HEK293T (cell line): ENCODE data around the gene HOXD1.

ENCODE experiments used
- CTCF ChIA-PET: fragments of 350-600 bp; formaldehyde crosslinking; extraction: SDS; loops from one replicate; lab custom pipeline; 2021; ENCODE audit warnings: antibody characterized with exemption, inconsistent platforms; lab: Yijun Ruan, JAX
- POLR2A ChIA-PET: fragments of 350-600 bp; formaldehyde crosslinking; extraction: SDS; loops from one replicate; lab custom pipeline; 2020; ENCODE audit warnings: antibody characterized with exemption, inconsistent platforms; lab: Yijun Ruan, JAX
- DNase-seq: peaks from one replicate; pipeline ENCODE4 v3.0.0; 2012; ENCODE audit warnings: mixed read lengths; ENCODE audit errors: extremely low spot score
- ARNT ChIP-seq: fragments of 450-650 bp; IDR thresholded peaks from 2 replicates; pipeline ENCODE4 v1.6.1; 2017; ENCODE audit warnings: mild to moderate bottlenecking
- BHLHE40 ChIP-seq: fragments of 450-650 bp; IDR thresholded peaks from 2 replicates; pipeline ENCODE4 v1.6.1; 2016; ENCODE audit warnings: mild to moderate bottlenecking, moderate library complexity, borderline replicate concordance
- CTBP1 ChIP-seq: fragments of 450-650 bp; IDR thresholded peaks from 2 replicates; pipeline ENCODE4 v1.6.1; 2016; ENCODE audit warnings: borderline replicate concordance
- ELF4 ChIP-seq: fragments of 450-650 bp; IDR thresholded peaks from 2 replicates; pipeline ENCODE4 v1.6.1; 2017; ENCODE audit warnings: antibody characterized with exemption
- FOXA1 ChIP-seq: fragments of 450-650 bp; IDR thresholded peaks from 2 replicates; pipeline ENCODE4 v1.6.1; 2016; ENCODE audit warnings: mild to moderate bottlenecking
- FOXK2 ChIP-seq: fragments of 450-650 bp; IDR thresholded peaks from 2 replicates; pipeline ENCODE4 v1.6.1; 2016; ENCODE audit warnings: mild to moderate bottlenecking
- FOXM1 ChIP-seq: fragments of 450-650 bp; IDR thresholded peaks from 2 replicates; pipeline ENCODE4 v1.6.1; 2017; ENCODE audit warnings: mild to moderate bottlenecking, borderline replicate concordance
- HDGF ChIP-seq: fragments of 450-650 bp; IDR thresholded peaks from 2 replicates; pipeline ENCODE4 v1.6.1; 2017; ENCODE audit warnings: antibody characterized with exemption, borderline replicate concordance
- L3MBTL2 ChIP-seq: fragments of 450-650 bp; conservative IDR thresholded peaks from 2 replicates; pipeline ENCODE4 v1.6.1; 2016; ENCODE audit warnings: mild to moderate bottlenecking
- LEF1 ChIP-seq: fragments of 450-650 bp; IDR thresholded peaks from 2 replicates; pipeline ENCODE4 v1.6.1; 2017; ENCODE audit warnings: mild to moderate bottlenecking, borderline replicate concordance
- NFRKB ChIP-seq: fragments of 450-650 bp; IDR thresholded peaks from 2 replicates; pipeline ENCODE4 v1.6.1; 2016; ENCODE audit warnings: mild to moderate bottlenecking, moderate library complexity
- SP1 ChIP-seq: fragments of 450-650 bp; IDR thresholded peaks from 2 replicates; pipeline ENCODE4 v1.6.1; 2017
- SUZ12 ChIP-seq: fragments of 450-650 bp; IDR thresholded peaks from 2 replicates; pipeline ENCODE4 v1.6.1; 2016; ENCODE audit warnings: mild to moderate bottlenecking
- TARDBP ChIP-seq: fragments of 450-650 bp; IDR thresholded peaks from 2 replicates; pipeline ENCODE4 v1.6.1; 2016
- ZNF384 ChIP-seq: fragments of 450-650 bp; IDR thresholded peaks from 2 replicates; pipeline ENCODE4 v1.6.1; 2016
- TF ChIP-seq, protein P1 (sequence below): fragments of 450-650 bp; IDR thresholded peaks from 2 replicates; pipeline ENCODE4 v1.6.1; 2016

The HOXD1 gene

DNA sequence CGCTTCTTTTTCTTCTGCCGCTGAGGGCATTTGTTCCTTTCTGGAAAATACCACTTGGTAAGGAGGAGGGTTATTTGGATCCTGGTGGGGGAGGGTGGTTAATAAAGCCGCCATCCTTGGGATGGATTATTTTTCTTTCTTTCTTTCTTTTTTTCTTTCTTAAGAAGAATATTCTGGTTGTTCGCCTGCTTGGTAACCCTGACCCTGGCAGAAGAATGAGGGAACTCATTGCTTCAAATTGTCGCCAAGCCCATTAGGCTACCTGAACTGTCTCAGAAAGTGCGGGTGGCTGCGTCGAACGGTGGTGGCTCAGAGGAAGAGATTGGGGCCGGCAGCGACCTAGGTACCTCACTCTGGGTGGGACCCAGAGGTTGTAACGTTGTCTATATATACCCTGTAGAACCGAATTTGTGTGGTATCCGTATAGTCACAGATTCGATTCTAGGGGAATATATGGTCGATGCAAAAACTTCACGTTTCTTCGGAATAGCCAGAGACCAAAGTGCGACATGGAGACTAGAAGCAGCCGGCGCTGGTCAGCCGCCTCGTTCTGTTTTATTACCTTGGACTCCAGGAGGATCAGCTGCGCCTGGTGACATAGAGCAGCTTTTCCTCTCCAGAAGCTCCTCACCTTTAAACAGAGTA, 38.4 kb upstream of the HOXD1 start:
- ChIA-PET CTCF (interaction anchor here (0.6 to 1.8 kb wide), 3 partner anchors 9 to 23 kb away, joined by 3 to 4 read pairs (median 3); no protein-coding TSS in a partner anchor), POLR2A (interaction anchor here (0.8 kb wide), 1 partner anchor 46 kb away, joined by 3 read pairs; no protein-coding TSS in a partner anchor)
- TF ChIP-seq SUZ12 = no peak
- no peak for TF ChIP-seq L3MBTL2
- no peak for TF ChIP-seq FOXK2
- DNase-seq = no peak

DNA sequence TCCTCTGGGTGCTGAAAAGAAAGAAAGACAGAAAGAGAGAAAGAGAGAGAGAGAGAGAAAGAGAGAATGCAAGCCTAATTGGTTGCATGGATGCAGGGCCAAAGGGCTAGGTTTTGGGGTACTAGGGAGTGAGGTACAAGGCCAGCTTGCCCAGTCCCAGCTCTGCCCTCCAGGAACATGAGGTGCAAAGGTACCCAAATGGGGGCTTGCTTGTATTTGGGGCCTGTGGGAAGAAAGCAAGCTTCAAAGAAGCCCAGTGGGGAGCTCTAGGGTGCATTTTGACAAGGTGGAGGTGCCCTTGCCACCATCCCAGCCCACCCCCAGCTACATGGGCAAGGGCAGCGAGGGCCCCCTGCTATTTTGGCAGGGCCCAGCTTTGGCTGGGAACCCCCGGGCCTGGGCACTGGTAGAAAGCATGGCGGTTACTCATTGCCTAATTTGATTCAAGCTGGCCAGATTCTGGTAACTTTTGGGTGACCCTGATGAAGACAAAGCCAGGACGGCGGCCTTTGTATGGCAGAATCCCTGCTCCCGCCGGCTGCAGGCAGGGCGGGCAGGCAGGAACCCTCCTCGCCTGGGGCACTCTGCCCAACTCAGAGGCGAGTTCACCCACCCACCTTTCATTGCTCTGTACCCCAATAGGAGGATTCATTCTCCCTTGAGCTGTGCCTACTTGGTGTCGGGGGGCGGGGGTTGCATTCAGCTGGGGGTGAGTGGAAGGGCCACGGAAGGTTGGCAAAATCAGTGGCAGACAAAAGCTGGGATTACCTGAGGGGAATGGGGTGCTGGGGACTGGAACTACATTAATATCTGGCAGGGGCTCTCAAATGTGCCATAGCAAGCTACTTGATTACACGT, 37.7 kb upstream of the HOXD1 start:
- POLR2A ChIA-PET = interaction anchor here (0.8 kb wide), 1 partner anchor 46 kb away, joined by 3 read pairs; no protein-coding TSS in a partner anchor
- CTCF ChIA-PET = interaction anchor here (0.6 to 1.8 kb wide), 3 partner anchors 9 to 24 kb away, joined by 3 to 4 read pairs (median 3); no protein-coding TSS in a partner anchor
- DNase-seq = no peak
- TF ChIP-seq SP1 = no peak
- TF ChIP-seq L3MBTL2 = no peak
- no peak for TF ChIP-seq FOXA1
- TF ChIP-seq ARNT = no peak
- no peak for TF ChIP-seq HDGF
- TF ChIP-seq LEF1 = no peak
- TF ChIP-seq CTBP1 = no peak
- no peak for TF ChIP-seq TARDBP
- no peak for TF ChIP-seq FOXM1

DNA sequence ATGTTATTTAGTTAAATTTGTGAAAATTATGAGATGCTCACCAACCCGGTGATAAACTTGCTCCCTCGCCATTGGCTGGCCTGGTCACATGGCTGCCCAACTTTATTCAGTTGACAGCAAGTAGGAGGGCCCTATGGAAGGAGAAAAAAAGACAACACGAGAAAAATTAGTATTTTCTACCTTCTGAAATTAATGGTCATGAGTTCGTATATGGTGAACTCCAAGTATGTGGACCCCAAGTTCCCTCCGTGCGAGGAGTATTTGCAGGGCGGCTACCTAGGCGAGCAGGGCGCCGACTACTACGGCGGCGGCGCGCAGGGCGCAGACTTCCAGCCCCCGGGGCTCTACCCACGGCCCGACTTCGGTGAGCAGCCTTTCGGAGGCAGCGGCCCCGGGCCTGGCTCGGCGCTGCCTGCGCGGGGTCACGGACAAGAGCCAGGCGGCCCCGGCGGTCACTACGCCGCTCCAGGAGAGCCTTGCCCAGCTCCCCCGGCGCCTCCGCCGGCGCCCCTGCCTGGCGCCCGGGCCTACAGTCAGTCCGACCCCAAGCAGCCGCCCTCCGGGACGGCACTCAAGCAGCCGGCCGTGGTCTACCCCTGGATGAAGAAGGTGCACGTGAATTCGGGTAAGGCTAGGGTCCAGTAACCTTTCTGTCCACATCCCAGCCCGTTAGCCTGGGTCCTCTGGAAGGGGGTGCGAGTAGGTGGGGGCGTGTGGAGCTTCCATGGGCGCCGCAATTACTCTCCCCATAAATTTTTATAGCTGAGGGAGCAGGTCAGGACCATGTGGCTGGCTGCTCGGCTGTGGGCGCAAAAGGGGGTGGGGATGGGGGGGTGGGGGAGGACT, 36.8 kb upstream of the HOXD1 start, which contains the start of gene HOXD4:
TSS of gene HOXD4 (plus strand) at position 109 of the 846 bp plus-strand sequence. CDS start at position 193, 84 bp downstream.
- no peak for TF ChIP-seq LEF1
- TF ChIP-seq BHLHE40 = no peak
- no peak for TF ChIP-seq HDGF
- TF ChIP-seq ELF4 = no peak
- TF ChIP-seq SP1 = no peak
- TF ChIP-seq ARNT = no peak
- TF ChIP-seq FOXK2 = no peak
- no peak for TF ChIP-seq FOXA1
- no peak for TF ChIP-seq TARDBP
- TF ChIP-seq L3MBTL2 = no peak
- no peak for TF ChIP-seq ZNF384
- no peak for TF ChIP-seq CTBP1
- TF ChIP-seq NFRKB = no peak
- TF ChIP-seq, protein P1, sequence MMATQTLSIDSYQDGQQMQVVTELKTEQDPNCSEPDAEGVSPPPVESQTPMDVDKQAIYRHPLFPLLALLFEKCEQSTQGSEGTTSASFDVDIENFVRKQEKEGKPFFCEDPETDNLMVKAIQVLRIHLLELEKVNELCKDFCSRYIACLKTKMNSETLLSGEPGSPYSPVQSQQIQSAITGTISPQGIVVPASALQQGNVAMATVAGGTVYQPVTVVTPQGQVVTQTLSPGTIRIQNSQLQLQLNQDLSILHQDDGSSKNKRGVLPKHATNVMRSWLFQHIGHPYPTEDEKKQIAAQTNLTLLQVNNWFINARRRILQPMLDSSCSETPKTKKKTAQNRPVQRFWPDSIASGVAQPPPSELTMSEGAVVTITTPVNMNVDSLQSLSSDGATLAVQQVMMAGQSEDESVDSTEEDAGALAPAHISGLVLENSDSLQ = no peak
- POLR2A ChIA-PET = no interaction called here
- DNase-seq = no peak
- CTCF ChIA-PET = interaction anchor here (1.8 kb wide), 1 partner anchor 11 kb away, joined by 4 read pairs; no protein-coding TSS in a partner anchor

DNA sequence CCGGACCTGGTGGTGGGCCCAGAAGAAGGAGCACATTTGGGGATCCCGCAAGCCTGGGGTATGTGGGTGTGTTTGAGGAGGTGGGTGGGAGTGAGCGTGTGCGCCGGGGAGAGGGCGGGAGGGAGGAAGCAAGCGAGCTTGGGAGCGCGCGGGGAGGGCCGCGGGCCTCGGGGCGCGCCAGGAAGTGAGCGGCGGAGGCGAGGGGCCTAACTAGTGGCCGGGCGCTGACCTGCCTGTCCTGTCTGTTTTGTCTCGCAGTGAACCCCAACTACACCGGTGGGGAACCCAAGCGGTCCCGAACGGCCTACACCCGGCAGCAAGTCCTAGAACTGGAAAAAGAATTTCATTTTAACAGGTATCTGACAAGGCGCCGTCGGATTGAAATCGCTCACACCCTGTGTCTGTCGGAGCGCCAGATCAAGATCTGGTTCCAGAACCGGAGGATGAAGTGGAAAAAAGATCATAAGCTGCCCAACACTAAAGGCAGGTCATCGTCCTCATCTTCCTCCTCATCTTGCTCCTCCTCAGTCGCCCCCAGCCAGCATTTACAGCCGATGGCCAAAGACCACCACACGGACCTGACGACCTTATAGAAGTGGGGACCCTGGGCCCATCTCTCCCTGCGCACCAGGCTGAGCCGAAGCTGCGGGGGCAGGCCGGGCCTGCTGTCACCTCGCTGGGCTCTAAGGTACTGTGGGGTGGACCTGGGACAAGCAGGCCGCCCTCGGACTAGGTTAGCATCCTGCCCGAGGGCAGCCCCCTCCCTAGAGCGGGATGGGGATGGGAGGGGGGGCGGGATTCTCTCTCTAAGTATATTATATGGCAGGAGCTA, 35.9 kb upstream of the HOXD1 start:
- ChIA-PET POLR2A (no interaction called here), CTCF (no interaction called here)
- no peak for TF ChIP-seq ZNF384
- TF ChIP-seq CTBP1 = no peak
- TF ChIP-seq HDGF = no peak
- no peak for TF ChIP-seq FOXM1
- no peak for TF ChIP-seq NFRKB
- no peak for TF ChIP-seq FOXK2
- no peak for TF ChIP-seq LEF1
- no peak for TF ChIP-seq BHLHE40
- no peak for TF ChIP-seq SUZ12
- no peak for TF ChIP-seq ARNT
- no peak for TF ChIP-seq TARDBP
- TF ChIP-seq L3MBTL2 = no peak
- TF ChIP-seq SP1 = no peak
- no peak for TF ChIP-seq FOXA1
- TF ChIP-seq, protein P1 = no peak
- DNase-seq = no peak

DNA sequence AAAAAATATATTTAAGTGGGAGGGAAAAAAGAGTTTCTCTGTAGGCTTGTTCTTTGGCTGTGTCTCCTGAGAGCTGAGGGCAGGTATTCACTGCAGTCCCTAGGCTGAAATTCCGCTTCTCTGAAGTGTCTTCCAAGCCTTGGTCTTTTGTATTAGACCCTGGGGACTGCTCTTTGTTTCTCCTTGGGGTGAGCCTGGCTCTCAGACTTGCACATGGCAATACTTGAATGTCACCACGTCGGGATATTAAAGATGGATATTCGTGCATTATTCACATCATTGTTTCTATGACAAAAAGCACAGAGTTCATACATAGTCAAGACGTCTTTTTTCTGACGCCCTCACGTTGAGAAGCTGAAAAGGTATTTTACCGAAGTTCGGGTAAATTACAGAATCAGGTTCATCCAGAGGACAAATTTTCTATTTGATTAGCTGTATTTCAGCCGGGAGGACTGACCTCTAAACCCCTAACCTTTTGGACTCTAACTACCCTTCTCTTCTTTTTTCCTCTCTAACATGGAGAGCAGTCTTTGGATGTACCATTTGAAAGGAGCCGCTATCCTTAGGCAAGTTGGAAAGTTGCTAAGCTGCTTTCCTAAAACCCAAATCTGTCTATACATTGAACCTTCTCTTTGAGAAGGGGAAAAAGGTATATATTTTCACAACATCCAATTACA, 33.8 kb upstream of the HOXD1 start:
- ChIA-PET POLR2A (interaction anchor here (1.2 kb wide), 1 partner anchor 14 kb away, joined by 3 read pairs; no protein-coding TSS in a partner anchor), CTCF (interaction anchor here (0.6 to 2.4 kb wide), 3 partner anchors 14 to 1672 kb away, joined by 3 to 9 read pairs (median 3); no protein-coding TSS in a partner anchor)
- no peak for TF ChIP-seq FOXA1
- TF ChIP-seq HDGF = no peak
- TF ChIP-seq SP1 = no peak
- no peak for DNase-seq
